HepG2 (cell line): Measurements from ENCODE around the gene KDM6B. TPM values are rescaled to one million over a fixed set of nuclear protein-coding genes. Genes with fewer than 3 reads are reported as not detected.

ENCODE experiments used
- ATAC-seq: fragments of 200-7000 bp; cut with Tn5 transposase; 3 replicates; pipeline ENCODE4 v1.9.1; 2020; ENCODE audit warnings: mild to moderate bottlenecking, moderate library complexity
- BruUV-seq: library from RNA; stranded (reverse); fragments of 400-500 nt; replicated peaks from 2 replicates; lab custom pipeline; 2021; lab: Mats Ljungman, UMichigan
- CTCF ChIA-PET: fragments of 300-600 bp; formaldehyde crosslinking; extraction: SDS; loops from one replicate; lab custom pipeline; 2021; ENCODE audit warnings: low total read pairs, inconsistent platforms, low intra/inter-chr PET ratio; lab: Yijun Ruan, JAX
- POLR2A ChIA-PET: fragments of 350-600 bp; sonication (Branson Sonifier 250); formaldehyde crosslinking; loops from one replicate; lab custom pipeline; 2020; ENCODE audit warnings: antibody characterized with exemption, inconsistent platforms; lab: Yijun Ruan, JAX
- DNase-seq: peaks from one replicate; pipeline ENCODE4 v3.0.0-alpha.2; 2015; ENCODE audit warnings: low spot score
- FAIRE-seq: peaks from 3 replicates; lab custom pipeline; 2011; peaks lifted over from hg19 to GRCh38; lab: Jason Lieb, UNC
- H2AFZ ChIP-seq: one replicate; pipeline ENCODE4 v1.6.1; 2011; ENCODE audit warnings: low read length, inconsistent platforms
- H3K27ac ChIP-seq: fragments of 300-600 bp; 3 replicates; pipeline ENCODE4 v1.8.0; 2011; ENCODE audit warnings: mixed run types, mild to moderate bottlenecking, mixed read lengths, low read length, inconsistent platforms; ENCODE audit not compliant: insufficient read depth; ENCODE audit errors: extremely low read length
- H3K27me3 ChIP-seq, 2 experiments: fragments of 200-600 bp in 1 of 2; 2 replicates in 1 of 2; 3 replicates in 1 of 2; pipeline versions ENCODE4 v1.6.0 to v1.8.0; 2011; ENCODE audit warnings: low read length in 2 of 2, mild to moderate bottlenecking in 2 of 2, moderate library complexity in 2 of 2, inconsistent platforms in 1 of 2; ENCODE audit not compliant: insufficient read depth in 2 of 2, control insufficient read depth in 1 of 2
- H3K36me3 ChIP-seq, 2 experiments: fragments of 200-600 bp in 1 of 2; replicated peaks in 1 of 2; 2 replicates in 1 of 2; 3 replicates in 1 of 2; pipeline versions ENCODE4 v1.5.1 to v1.8.0; 2011; ENCODE audit warnings: low read length in 2 of 2, inconsistent platforms in 1 of 2; ENCODE audit not compliant: insufficient read depth in 2 of 2, control insufficient read depth in 1 of 2
- H3K4me1 ChIP-seq: 2 replicates; pipeline ENCODE4 v1.5.1; 2012; ENCODE audit warnings: low read length, inconsistent platforms; ENCODE audit not compliant: insufficient read depth
- H3K4me2 ChIP-seq: 2 replicates; pipeline ENCODE4 v1.6.0; 2011; ENCODE audit warnings: low read depth, low read length, inconsistent platforms
- H3K4me3 ChIP-seq, 3 experiments: fragments of 200-600 bp in 1 of 3; sonication (generic), shearing (Covaris generic) in 1 of 3; replicated peaks in 1 of 3; 2 replicates each; pipeline ENCODE4 v1.5.1; 2011 to 2016; ENCODE audit warnings: low read length in 3 of 3, inconsistent platforms in 2 of 3, low read depth in 2 of 3, mild to moderate bottlenecking in 2 of 3, control low read depth in 1 of 3, mixed read lengths in 1 of 3; ENCODE audit not compliant: insufficient read depth in 1 of 3
- H3K79me2 ChIP-seq: one replicate; pipeline ENCODE4 v1.6.1; 2011; ENCODE audit warnings: low read length, inconsistent platforms; ENCODE audit not compliant: insufficient read depth
- H3K9ac ChIP-seq: 2 replicates; pipeline ENCODE4 v1.6.0; 2011; ENCODE audit warnings: mild to moderate bottlenecking, low read depth, low read length, inconsistent platforms; ENCODE audit not compliant: insufficient read depth
- H3K9me3 ChIP-seq: 2 replicates; pipeline ENCODE4 v1.5.1; 2012; ENCODE audit warnings: mild to moderate bottlenecking, low read length
- H4K20me1 ChIP-seq: 2 replicates; pipeline ENCODE4 v1.6.0; 2011; ENCODE audit warnings: inconsistent platforms, mild to moderate bottlenecking, low read length, moderate library complexity; ENCODE audit not compliant: insufficient read depth
- CENPT ChIP-seq: sonication (generic); formaldehyde crosslinking; IDR thresholded peaks from 2 replicates; pipeline ENCODE4 v1.8.0; 2022; ENCODE audit warnings: low read depth, mild to moderate bottlenecking, moderate library complexity, missing genetic modification reagents
- ELF3 ChIP-seq: IDR thresholded peaks from 2 replicates; pipeline ENCODE4 v1.6.1; 2016; ENCODE audit warnings: missing genetic modification reagents, missing compliant biosample characterization
- KMT2A ChIP-seq: sonication (generic); formaldehyde crosslinking; IDR thresholded peaks from 2 replicates; pipeline ENCODE4 v1.4.0; 2020; ENCODE audit warnings: missing genetic modification reagents
- MAFK ChIP-seq, 2 experiments: IDR thresholded peaks in 1 of 2; conservative IDR thresholded peaks in 1 of 2; 2 replicates each; pipeline ENCODE4 v1.6.1; 2011; ENCODE audit warnings: improper control_type of control experiment in 2 of 2, low read length in 2 of 2
- MED13 ChIP-seq: sonication (generic); formaldehyde crosslinking; IDR thresholded peaks from 2 replicates; pipeline ENCODE4 v1.5.0; 2020; ENCODE audit warnings: missing genetic modification reagents
- POLR2G ChIP-seq: fragments of 200-400 bp; formaldehyde crosslinking; IDR thresholded peaks from 2 replicates; pipeline ENCODE4 v1.6.1; 2018; ENCODE audit warnings: mild to moderate bottlenecking, low read depth, low read length, moderate library complexity
- SALL1 ChIP-seq: sonication (generic); formaldehyde crosslinking; IDR thresholded peaks from 2 replicates; pipeline ENCODE4 v1.8.0; 2022; ENCODE audit warnings: mild to moderate bottlenecking, missing genetic modification reagents
- SP140L ChIP-seq: sonication (generic); formaldehyde crosslinking; IDR thresholded peaks from 2 replicates; pipeline ENCODE4 v1.4.0; 2020; ENCODE audit warnings: missing genetic modification reagents, borderline replicate concordance
- ZNF530 ChIP-seq: sonication (generic); formaldehyde crosslinking; IDR thresholded peaks from 2 replicates; pipeline ENCODE4 v1.5.0; 2020; ENCODE audit warnings: low read depth, mild to moderate bottlenecking, missing genetic modification reagents
- ZNF564 ChIP-seq: sonication (generic); formaldehyde crosslinking; IDR thresholded peaks from 2 replicates; pipeline ENCODE4 v1.8.1; 2023; ENCODE audit warnings: mild to moderate bottlenecking, missing genetic modification reagents
- ZNF775 ChIP-seq: sonication (generic); formaldehyde crosslinking; IDR thresholded peaks from 2 replicates; pipeline ENCODE4 v1.4.0; 2020; ENCODE audit warnings: missing genetic modification reagents, mild to moderate bottlenecking, moderate library complexity, borderline replicate concordance
- ZNF850 ChIP-seq: sonication (generic); formaldehyde crosslinking; conservative IDR thresholded peaks from 2 replicates; pipeline ENCODE4 v1.9.0; 2021; ENCODE audit warnings: mild to moderate bottlenecking, missing genetic modification reagents
- WGBS: methylation state at CpG from one replicate; pipeline ENCODE4 v1.1.6; 2017; ENCODE audit warnings: low lambda C conversion rate; 5-methylcytosine and 5-hydroxymethylcytosine counted together
- in situ Hi-C: cut with HindIII; loops from 2 replicates; pipeline ENCODE4 v1.10.0; 2017; ENCODE audit warnings: low pct_unique_long_range_greater_than_20kb; ENCODE audit not compliant: extremely low pct_ligation_motif_present
- intact Hi-C: fragments of 100-400 bp; cut with micrococcal nuclease; formaldehyde crosslinking; loops from one replicate; pipeline ENCODE4 v1.10.0; 2022; ENCODE audit not compliant: unreplicated experiment
- polyA plus RNA-seq, 8 experiments: library from polyadenylated mRNA; depleted of rRNA in 3 of 8; stranded (reverse) in 7 of 8; unstranded in 1 of 8; fragments of >200 nt; fragmentation: Illumina TruSeq in 4 of 8; extraction: Trizol in 4 of 8; gene quantifications; 2 replicates each; pipeline versions ENCODE4 v1.2.1 to v1.2.3, GENCODE V29; 2011 to 2016; ENCODE audit warnings: low read depth in 4 of 8, missing spikeins in 1 of 8, mixed read lengths in 1 of 8; ENCODE audit not compliant: insufficient read depth in 1 of 8
- total RNA-seq, 5 experiments: library from RNA; depleted of rRNA; stranded (reverse); fragments of >200 nt; fragmentation: Illumina TruSeq; extraction: Trizol; gene quantifications; 2 replicates each; pipeline ENCODE4 v1.2.3, GENCODE V29; 2016; ENCODE audit warnings: low read depth in 1 of 5
- TF ChIP-seq, protein P1 (sequence below): IDR thresholded peaks from 2 replicates; pipeline ENCODE4 v1.6.1; 2016; ENCODE audit warnings: low read depth, control low read depth
- TF ChIP-seq, protein P2 (sequence below): sonication (generic); formaldehyde crosslinking; IDR thresholded peaks from 2 replicates; pipeline ENCODE4 v1.4.0; 2020; ENCODE audit warnings: missing genetic modification reagents
- TF ChIP-seq, protein P3 (sequence below): sonication (generic); formaldehyde crosslinking; IDR thresholded peaks from 2 replicates; pipeline ENCODE4 v1.4.0; 2020; ENCODE audit warnings: missing genetic modification reagents
- TF ChIP-seq, protein P4 (sequence below): sonication (generic); formaldehyde crosslinking; IDR thresholded peaks from 2 replicates; pipeline ENCODE4 v1.9.0; 2022; ENCODE audit warnings: missing genetic modification reagents, mild to moderate bottlenecking, borderline replicate concordance

Gene KDM6B
- total and polyA plus RNA-seq, 2 of the 13 experiments (the other 11 are each of a cell fraction or from before 2014, with no cell fraction given), result 1.3 to 2.1 TPM

DNA sequence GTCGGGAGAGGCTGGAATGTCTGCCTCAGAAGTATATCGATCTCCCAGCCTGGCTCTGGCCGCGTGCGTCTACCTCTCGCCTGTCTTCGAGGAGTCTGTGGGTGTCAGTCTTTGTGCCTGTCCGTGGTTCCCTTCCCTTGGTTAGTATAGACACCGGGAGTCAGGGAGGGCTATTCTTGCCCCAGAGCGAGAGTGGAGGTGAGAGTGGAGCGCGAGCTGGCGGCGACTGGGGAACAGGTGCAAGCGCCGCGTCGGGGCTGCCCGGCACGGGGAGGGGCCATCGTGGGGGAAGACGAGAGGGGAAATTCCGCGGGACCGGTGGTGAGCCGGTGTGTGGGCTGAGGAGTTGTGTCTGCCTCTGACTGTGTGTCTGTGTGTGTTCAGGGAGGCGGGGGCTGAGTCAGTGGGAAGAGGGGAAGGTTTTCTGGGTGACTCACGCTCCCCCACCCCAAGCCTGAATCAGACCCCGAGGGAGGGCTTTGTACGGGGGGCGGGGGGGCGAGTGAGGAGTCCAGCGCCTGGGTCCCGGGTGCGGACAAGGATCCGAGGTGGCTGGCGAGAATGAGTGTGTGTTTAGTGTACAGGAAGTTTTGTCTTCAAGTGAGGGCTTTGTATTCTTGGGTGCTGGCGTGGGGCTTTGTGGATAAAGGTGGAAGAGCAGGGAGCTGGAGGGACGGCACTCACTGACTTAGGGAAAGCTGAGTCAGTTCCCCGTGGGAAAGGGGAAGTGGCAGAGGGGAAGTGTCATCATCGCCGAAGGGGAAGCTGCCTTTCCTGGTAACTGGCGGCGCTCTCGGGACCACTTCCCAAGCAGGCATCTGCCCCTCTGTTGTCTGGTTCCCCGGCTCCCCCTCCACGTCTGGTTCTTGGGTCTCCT, 8.6 kb downstream of the KDM6B start:
- under 1% methylated on average over 30 of the region's 47 CpGs for WGBS
- peaks cover 0 to 3% of the 10 kb centered on the region in 2 experiments; a peak in 1 of 5 replicates for H3K27me3 ChIP-seq
- CTCF ChIA-PET, result interaction anchor here (0.8 kb wide), 1 partner anchor 20 kb away, joined by 3 read pairs; no protein-coding TSS in a partner anchor
- TSS peak; percentile 37 for BruUV-seq
- peaks cover 56% of the 10 kb centered on the region for H3K79me2 ChIP-seq
- DNase-seq (peak; percentile 56), FAIRE-seq (peak; percentile 21), ATAC-seq (peak; percentile 1)
- no peaks in the 10 kb centered on the region for H3K9me3 ChIP-seq
- POLR2A ChIA-PET, result interaction anchor here (0.8 to 6.4 kb wide), 13 partner anchors 8 to 439 kb away, joined by 3 to 159 read pairs (median 3); partner anchors contain the start of genes CNTROB, CYB5D1, KDM6B and MPDU1
- in situ Hi-C loops, result loop anchor here (10.0 kb wide), 1 partner anchor 268 kb away; the partner anchor contains the start of gene CD68
- H3K27ac ChIP-seq, result peak overlapping the region; percentile 97
- intact Hi-C loops, result loop anchor here (5.0 kb wide), 1 partner anchor 200 kb away; no protein-coding TSS in a partner anchor
- H4K20me1 ChIP-seq, result peaks cover 26% of the 10 kb centered on the region
- peaks cover 16 to 19% of the 10 kb centered on the region in 2 experiments; a peak in 4 of 5 replicates for H3K36me3 ChIP-seq
- H3K4me2 ChIP-seq, result peak overlapping the region; percentile 99
- no peak overlapping the region for H2AFZ ChIP-seq
- H3K9ac ChIP-seq, result peak overlapping the region; percentile 96
- peaks cover 42% of the 10 kb centered on the region for H3K4me1 ChIP-seq
- H3K4me3 ChIP-seq, result peak overlapping the region; percentile 83 to 95 (median 86)
- TF ChIP-seq CENPT, result peak; percentile 50; the same call in 1 of the 2 replicates
- no peak for TF ChIP-seq ZNF850 (CRISPR knock-in tag)
- TF ChIP-seq ELF3 (CRISPR knock-in tag), result peak; percentile 50; the same call in 1 of the 2 replicates
- peak; percentile 12 to 39; a peak in 2 of 4 replicates for TF ChIP-seq MAFK (conservative IDR thresholded peaks at IDR 0.05 in 1 of 2, IDR thresholded peaks at IDR 0.05 in 1 of 2; ENCODE audit: low read length in 2 of 2)
- TF ChIP-seq, protein P1, sequence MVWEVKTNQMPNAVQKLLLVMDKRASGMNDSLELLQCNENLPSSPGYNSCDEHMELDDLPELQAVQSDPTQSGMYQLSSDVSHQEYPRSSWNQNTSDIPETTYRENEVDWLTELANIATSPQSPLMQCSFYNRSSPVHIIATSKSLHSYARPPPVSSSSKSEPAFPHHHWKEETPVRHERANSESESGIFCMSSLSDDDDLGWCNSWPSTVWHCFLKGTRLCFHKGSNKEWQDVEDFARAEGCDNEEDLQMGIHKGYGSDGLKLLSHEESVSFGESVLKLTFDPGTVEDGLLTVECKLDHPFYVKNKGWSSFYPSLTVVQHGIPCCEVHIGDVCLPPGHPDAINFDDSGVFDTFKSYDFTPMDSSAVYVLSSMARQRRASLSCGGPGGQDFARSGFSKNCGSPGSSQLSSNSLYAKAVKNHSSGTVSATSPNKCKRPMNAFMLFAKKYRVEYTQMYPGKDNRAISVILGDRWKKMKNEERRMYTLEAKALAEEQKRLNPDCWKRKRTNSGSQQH (CRISPR knock-in tag), result no peak
- peak; percentile 44 for TF ChIP-seq POLR2G
- peak; percentile 0; the same call in 1 of the 2 replicates for TF ChIP-seq SALL1 (CRISPR knock-in tag)
- TF ChIP-seq ZNF530 (CRISPR knock-in tag), result no peak
- TF ChIP-seq ZNF775 (CRISPR knock-in tag), result no peak
- TF ChIP-seq, protein P2, sequence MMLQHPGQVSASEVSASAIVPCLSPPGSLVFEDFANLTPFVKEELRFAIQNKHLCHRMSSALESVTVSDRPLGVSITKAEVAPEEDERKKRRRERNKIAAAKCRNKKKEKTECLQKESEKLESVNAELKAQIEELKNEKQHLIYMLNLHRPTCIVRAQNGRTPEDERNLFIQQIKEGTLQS, result 0 out of 2 replicates have a peak, but pooled peaks have one; percentile 55
- no peak for TF ChIP-seq KMT2A
- no peak for TF ChIP-seq SP140L (CRISPR knock-in tag)
- TF ChIP-seq MED13 (CRISPR knock-in tag), result 0 out of 2 replicates have a peak, but pooled peaks have one; percentile 0
- TF ChIP-seq, protein P3, sequence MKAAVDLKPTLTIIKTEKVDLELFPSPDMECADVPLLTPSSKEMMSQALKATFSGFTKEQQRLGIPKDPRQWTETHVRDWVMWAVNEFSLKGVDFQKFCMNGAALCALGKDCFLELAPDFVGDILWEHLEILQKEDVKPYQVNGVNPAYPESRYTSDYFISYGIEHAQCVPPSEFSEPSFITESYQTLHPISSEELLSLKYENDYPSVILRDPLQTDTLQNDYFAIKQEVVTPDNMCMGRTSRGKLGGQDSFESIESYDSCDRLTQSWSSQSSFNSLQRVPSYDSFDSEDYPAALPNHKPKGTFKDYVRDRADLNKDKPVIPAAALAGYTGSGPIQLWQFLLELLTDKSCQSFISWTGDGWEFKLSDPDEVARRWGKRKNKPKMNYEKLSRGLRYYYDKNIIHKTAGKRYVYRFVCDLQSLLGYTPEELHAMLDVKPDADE (CRISPR knock-in tag), result 0 out of 2 replicates have a peak, but pooled peaks have one; percentile 42
- TF ChIP-seq, protein P4, sequence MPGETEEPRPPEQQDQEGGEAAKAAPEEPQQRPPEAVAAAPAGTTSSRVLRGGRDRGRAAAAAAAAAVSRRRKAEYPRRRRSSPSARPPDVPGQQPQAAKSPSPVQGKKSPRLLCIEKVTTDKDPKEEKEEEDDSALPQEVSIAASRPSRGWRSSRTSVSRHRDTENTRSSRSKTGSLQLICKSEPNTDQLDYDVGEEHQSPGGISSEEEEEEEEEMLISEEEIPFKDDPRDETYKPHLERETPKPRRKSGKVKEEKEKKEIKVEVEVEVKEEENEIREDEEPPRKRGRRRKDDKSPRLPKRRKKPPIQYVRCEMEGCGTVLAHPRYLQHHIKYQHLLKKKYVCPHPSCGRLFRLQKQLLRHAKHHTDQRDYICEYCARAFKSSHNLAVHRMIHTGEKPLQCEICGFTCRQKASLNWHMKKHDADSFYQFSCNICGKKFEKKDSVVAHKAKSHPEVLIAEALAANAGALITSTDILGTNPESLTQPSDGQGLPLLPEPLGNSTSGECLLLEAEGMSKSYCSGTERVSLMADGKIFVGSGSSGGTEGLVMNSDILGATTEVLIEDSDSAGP, result peak; percentile 85; the same call in 1 of the 2 replicates
- TF ChIP-seq ZNF564 (CRISPR knock-in tag), result 0 out of 2 replicates have a peak, but pooled peaks have one; percentile 4
